Sigmoid colon (tissue), 7 donors: ENCODE measurements around the gene THOC6. TPM values are rescaled to one million over a fixed set of nuclear protein-coding genes. Genes with fewer than 3 reads are reported as not detected.

Experiments used
- DNase-seq: peaks from one replicate; pipeline ENCODE4 v3.0.0-alpha.2; 2019
- H3K27ac ChIP-seq, 4 donors: fragments of 200-600 bp; sonication (generic); one replicate each; pipeline ENCODE4 v1.5.1; 2016 to 2019; ENCODE audit warnings: mild to moderate bottlenecking in 1 of 4
- H3K27me3 ChIP-seq, 3 donors: fragments of 200-600 bp; sonication (generic); one replicate each; pipeline ENCODE4 v1.5.1; 2019; ENCODE audit warnings: mild to moderate bottlenecking in 1 of 3
- H3K36me3 ChIP-seq, 4 donors: fragments of 200-600 bp; sonication (generic); one replicate each; pipeline ENCODE4 v1.5.1; 2016 to 2019
- H3K4me1 ChIP-seq, 4 donors: fragments of 200-600 bp; sonication (generic); one replicate each; pipeline ENCODE4 v1.5.1; 2017 to 2019
- H3K4me3 ChIP-seq, 4 donors: fragments of 200-600 bp; sonication (generic); one replicate each; pipeline ENCODE4 v1.5.1; 2017 to 2019; ENCODE audit warnings: mild to moderate bottlenecking in 2 of 4, moderate library complexity in 1 of 4
- H3K9me3 ChIP-seq, 4 donors: fragments of 200-600 bp in 3 of 4; sonication (generic) in 3 of 4; one replicate each; pipeline versions ENCODE4 v1.5.1 to v1.6.1; 2013 to 2019
- EP300 ChIP-seq, 4 donors: sonication (generic); formaldehyde crosslinking; IDR thresholded peaks; one replicate each; pipeline ENCODE4 v1.6.1; 2017; ENCODE audit warnings: antibody characterized with exemption in 4 of 4
- POLR2A ChIP-seq, 2 donors: fragments of 450-650 bp; IDR thresholded peaks; one replicate each; pipeline ENCODE4 v1.6.1; 2016; ENCODE audit warnings: antibody characterized with exemption in 2 of 2, mild to moderate bottlenecking in 2 of 2, moderate library complexity in 2 of 2
- POLR2AphosphoS5 ChIP-seq, 4 donors: sonication (generic); formaldehyde crosslinking; IDR thresholded peaks; one replicate each; pipeline ENCODE4 v1.6.1; 2017; ENCODE audit warnings: antibody characterized with exemption in 4 of 4
- whole genome bisulfite sequencing, 2 donors: extraction: QIAGEN DNeasy Blood & Tissue Kit; methylation state at CpG; one replicate each; pipeline ENCODE4 v1.1.7; 2013; 5-methylcytosine and 5-hydroxymethylcytosine counted together
- intact Hi-C: fragments of 100-400 bp; cut with DNase I; formaldehyde crosslinking; loops from one replicate; pipeline ENCODE4 v1.15.1; 2023
- polyA plus RNA-seq, 3 donors: library from polyadenylated mRNA; stranded (reverse); fragments of 200-250 nt; gene quantifications; one replicate each; pipeline ENCODE4 v1.2.3, GENCODE V29; 2013
- total RNA-seq, 4 donors: library from RNA; depleted of rRNA; stranded (reverse); fragments of >200 nt; gene quantifications; one replicate each; pipeline ENCODE4 v1.1.0, GENCODE V29; 2016
- TF ChIP-seq, protein P1 (sequence below), 4 experiments: fragments of 450-650 bp in 3 of 4; fragments of 200-600 bp in 1 of 4; IDR thresholded peaks; one replicate each; pipeline ENCODE4 v1.5.1; 2016 to 2019; ENCODE audit warnings: antibody characterized with exemption in 4 of 4, mild to moderate bottlenecking in 3 of 4, moderate library complexity in 2 of 4
- donor health status: healthy with polysubstance abuse.
- donor health status: Bipolar disorder and iron deficiency.
- donor health status: healthy.

The THOC6 gene
- total and polyA plus RNA-seq, 7 donors, result 8.6 to 35.8 (median 15.8) TPM

DNA sequence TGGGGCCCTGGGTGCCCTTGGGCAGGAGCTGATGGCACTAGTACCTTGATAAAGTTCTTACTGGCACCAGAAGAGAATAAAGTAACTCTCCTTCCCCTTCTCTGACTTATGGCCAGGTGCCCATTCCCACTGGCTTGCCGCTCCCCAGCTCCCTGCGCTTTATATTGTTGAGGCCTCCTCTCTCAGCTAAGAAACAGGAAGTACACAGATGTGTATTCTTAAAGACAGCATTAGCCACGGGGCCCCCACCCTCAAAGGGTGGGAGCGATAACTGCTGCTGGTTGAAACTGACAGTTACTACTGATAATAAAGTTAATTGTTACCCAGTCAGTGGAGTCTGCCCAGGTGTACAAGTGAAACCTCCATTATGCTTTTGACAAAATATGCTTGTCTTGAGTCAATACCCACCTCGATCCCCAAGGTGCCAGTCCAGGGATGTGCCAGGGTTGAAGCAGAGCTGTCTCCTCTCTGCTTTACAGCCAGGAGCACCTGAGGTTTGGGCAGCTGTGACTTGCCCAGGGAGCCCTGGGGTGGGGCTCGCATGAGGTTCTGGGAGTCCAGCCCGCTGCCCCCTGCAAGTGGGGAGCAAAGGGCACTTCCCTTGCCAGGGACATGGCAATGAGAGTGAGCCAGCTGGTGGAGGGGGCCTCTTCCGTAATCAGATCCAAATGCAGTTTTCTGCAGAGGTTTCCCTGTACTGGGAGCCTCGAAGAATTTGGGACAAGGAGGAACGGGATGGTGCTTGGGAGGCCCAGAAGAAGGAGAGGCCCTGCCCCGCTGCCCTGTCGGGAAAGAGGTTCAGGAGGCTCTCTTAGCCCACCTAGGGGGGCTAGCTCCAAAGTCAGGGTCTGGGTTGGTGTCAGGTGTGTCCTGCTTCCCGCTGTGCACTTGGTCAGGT, 16.5 kb upstream of the THOC6 start:
- Histone ChIP-seq H3K27ac (no peak overlapping the region), H3K36me3 (no peaks in the 10 kb centered on the region), H3K4me3 (no peak overlapping the region), H3K27me3 (peaks cover 22 to 79% (median 65%) of the 10 kb centered on the region in 3 donors), H3K9me3 (no peaks in the 10 kb centered on the region), H3K4me1 (peaks cover 0 to 7% (median 5%) of the 10 kb centered on the region in 4 donors)
- WGBS, 2 donors, result 9 to 29% methylated on average over 13 of the region's 13 CpGs
- intact Hi-C loops, result no loop called here
- TF ChIP-seq POLR2AphosphoS5 (IDR thresholded peaks at IDR 0.05) (no peak), EP300 (IDR thresholded peaks at IDR 0.05) (no peak), POLR2A (IDR thresholded peaks at IDR 0.05) (no peak)
- TF ChIP-seq, protein P1, sequence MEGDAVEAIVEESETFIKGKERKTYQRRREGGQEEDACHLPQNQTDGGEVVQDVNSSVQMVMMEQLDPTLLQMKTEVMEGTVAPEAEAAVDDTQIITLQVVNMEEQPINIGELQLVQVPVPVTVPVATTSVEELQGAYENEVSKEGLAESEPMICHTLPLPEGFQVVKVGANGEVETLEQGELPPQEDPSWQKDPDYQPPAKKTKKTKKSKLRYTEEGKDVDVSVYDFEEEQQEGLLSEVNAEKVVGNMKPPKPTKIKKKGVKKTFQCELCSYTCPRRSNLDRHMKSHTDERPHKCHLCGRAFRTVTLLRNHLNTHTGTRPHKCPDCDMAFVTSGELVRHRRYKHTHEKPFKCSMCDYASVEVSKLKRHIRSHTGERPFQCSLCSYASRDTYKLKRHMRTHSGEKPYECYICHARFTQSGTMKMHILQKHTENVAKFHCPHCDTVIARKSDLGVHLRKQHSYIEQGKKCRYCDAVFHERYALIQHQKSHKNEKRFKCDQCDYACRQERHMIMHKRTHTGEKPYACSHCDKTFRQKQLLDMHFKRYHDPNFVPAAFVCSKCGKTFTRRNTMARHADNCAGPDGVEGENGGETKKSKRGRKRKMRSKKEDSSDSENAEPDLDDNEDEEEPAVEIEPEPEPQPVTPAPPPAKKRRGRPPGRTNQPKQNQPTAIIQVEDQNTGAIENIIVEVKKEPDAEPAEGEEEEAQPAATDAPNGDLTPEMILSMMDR (IDR thresholded peaks at IDR 0.05), result no peak
- no peak for DNase-seq

- Histone ChIP-seq H3K27ac (no peak overlapping the region), H3K36me3 (no peaks in the 10 kb centered on the region), H3K9me3 (no peaks in the 10 kb centered on the region), H3K4me1 (peaks cover 0 to 7% (median 5%) of the 10 kb centered on the region in 4 donors), H3K4me3 (no peak overlapping the region), H3K27me3 (peaks cover 22 to 88% (median 73%) of the 10 kb centered on the region in 3 donors)
- DNase-seq, result no peak
- TF ChIP-seq POLR2AphosphoS5 (IDR thresholded peaks at IDR 0.05) (no peak), POLR2A (IDR thresholded peaks at IDR 0.05) (no peak), EP300 (IDR thresholded peaks at IDR 0.05) (no peak)
- TF ChIP-seq, protein P1 (IDR thresholded peaks at IDR 0.05), result no peak
- intact Hi-C loops, result no loop called here
- 9 to 15% methylated on average over 17 of the region's 17 CpGs for WGBS, 2 donors
Measured at GRCh38 chr16:3007957-3008689, 15.7 kb upstream of the THOC6 start.

- no peak overlapping the region for H3K27ac ChIP-seq
- H3K9me3 ChIP-seq, result no peaks in the 10 kb centered on the region
- intact Hi-C loops, result no loop called here
- H3K4me3 ChIP-seq, result no peak overlapping the region
- 78 to 84% methylated on average over 4 of the region's 4 CpGs for WGBS, 2 donors
- DNase-seq, result no peak
- TF ChIP-seq POLR2AphosphoS5 (IDR thresholded peaks at IDR 0.05) (no peak), POLR2A (IDR thresholded peaks at IDR 0.05) (no peak), EP300 (IDR thresholded peaks at IDR 0.05) (no peak)
- TF ChIP-seq, protein P1 (IDR thresholded peaks at IDR 0.05), result no peak
- H3K36me3 ChIP-seq, result no peaks in the 10 kb centered on the region
- peaks cover 22 to 90% (median 79%) of the 10 kb centered on the region in 3 donors for H3K27me3 ChIP-seq
- peaks cover 0 to 5% (median 4%) of the 10 kb centered on the region in 4 donors for H3K4me1 ChIP-seq
Measured at GRCh38 chr16:3008690-3009037, 15.2 kb upstream of the THOC6 start.

GRCh38 chr16:3009568-3010390, 14.1 kb upstream of the THOC6 start:
- 48 to 64% methylated on average over 21 of the region's 21 CpGs for WGBS, 2 donors
- Histone ChIP-seq H3K27me3 (peaks cover 24 to 95% (median 84%) of the 10 kb centered on the region in 3 donors), H3K4me1 (peaks cover 0 to 3% (median 3%) of the 10 kb centered on the region in 4 donors)

More at GRCh38 chr16:3009568-3010390, 14.1 kb upstream of the THOC6 start:
- Histone ChIP-seq H3K9me3 (no peaks in the 10 kb centered on the region), H3K4me3 (no peak overlapping the region), H3K27ac (no peak overlapping the region), H3K36me3 (no peaks in the 10 kb centered on the region)
- no peak for DNase-seq
- intact Hi-C loops, result no loop called here
- TF ChIP-seq, protein P1 (IDR thresholded peaks at IDR 0.05), result no peak
- TF ChIP-seq POLR2AphosphoS5 (IDR thresholded peaks at IDR 0.05) (no peak), EP300 (IDR thresholded peaks at IDR 0.05) (no peak), POLR2A (IDR thresholded peaks at IDR 0.05) (no peak)
